ENCODE measurements around the gene EPN3. TPM values are rescaled to one million over a fixed set of nuclear protein-coding genes. Genes with fewer than 3 reads are reported as not detected.

The EPN3 gene
- total RNA-seq, 4 donors from 2014 or later: 30.3 to 110 (median 78.5) TPM

DNA sequence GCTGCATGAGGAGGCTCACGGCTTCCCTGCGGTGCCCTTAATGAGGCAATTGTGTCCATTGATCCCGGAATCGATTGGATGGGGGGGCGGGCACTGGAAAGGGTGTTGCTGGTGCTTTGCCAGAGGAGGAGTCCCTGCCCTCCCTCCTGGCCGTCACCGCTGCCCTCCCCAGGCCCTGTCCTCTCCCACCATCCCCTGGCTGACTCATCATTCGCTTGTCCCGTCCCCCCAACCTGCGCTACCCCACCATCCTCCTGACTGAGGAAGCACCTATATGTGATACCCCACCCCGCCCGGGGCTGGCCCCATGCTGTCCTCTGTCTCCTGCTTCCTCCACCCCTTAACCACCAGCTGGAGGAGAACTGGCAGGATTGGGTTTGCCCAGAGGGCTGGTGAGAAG is 48.8 kb downstream of the EPN3 start:
- TF ChIP-seq, protein P1, sequence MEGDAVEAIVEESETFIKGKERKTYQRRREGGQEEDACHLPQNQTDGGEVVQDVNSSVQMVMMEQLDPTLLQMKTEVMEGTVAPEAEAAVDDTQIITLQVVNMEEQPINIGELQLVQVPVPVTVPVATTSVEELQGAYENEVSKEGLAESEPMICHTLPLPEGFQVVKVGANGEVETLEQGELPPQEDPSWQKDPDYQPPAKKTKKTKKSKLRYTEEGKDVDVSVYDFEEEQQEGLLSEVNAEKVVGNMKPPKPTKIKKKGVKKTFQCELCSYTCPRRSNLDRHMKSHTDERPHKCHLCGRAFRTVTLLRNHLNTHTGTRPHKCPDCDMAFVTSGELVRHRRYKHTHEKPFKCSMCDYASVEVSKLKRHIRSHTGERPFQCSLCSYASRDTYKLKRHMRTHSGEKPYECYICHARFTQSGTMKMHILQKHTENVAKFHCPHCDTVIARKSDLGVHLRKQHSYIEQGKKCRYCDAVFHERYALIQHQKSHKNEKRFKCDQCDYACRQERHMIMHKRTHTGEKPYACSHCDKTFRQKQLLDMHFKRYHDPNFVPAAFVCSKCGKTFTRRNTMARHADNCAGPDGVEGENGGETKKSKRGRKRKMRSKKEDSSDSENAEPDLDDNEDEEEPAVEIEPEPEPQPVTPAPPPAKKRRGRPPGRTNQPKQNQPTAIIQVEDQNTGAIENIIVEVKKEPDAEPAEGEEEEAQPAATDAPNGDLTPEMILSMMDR (IDR thresholded peaks at IDR 0.05): no peak
- TF ChIP-seq POLR2A (IDR thresholded peaks at IDR 0.05): no peak
- TF ChIP-seq POLR2AphosphoS5 (IDR thresholded peaks at IDR 0.05): no peak
- TF ChIP-seq EP300 (IDR thresholded peaks at IDR 0.05): no peak
- no peaks in the 10 kb centered on the region for H3K9me3 ChIP-seq
- no peak for DNase-seq (ENCODE audit: low spot score in 2 of 2)

DNA sequence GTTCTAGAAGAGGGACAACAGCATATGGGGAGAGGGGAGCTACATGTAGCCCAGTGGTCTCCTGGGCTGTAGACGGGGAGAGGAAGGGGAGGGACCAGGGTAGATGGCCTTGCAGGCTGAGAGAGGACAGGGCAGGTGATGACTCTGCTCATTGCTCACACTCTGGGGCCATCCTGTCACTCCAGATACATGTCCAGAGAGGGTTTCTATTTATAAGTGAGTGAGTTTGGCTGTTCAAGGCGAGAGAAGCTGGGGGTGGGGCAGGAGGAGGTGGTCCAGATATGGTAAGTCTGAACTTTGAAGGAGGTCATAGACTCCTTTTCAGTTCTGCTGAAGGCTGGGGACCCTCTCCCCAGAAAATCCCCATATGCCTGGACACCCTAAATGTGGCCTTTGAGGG is 50.2 kb downstream of the EPN3 start:
- TF ChIP-seq POLR2AphosphoS5 (IDR thresholded peaks at IDR 0.05) (no peak), EP300 (IDR thresholded peaks at IDR 0.05) (no peak), POLR2A (IDR thresholded peaks at IDR 0.05) (no peak)
- TF ChIP-seq, protein P1 (IDR thresholded peaks at IDR 0.05): no peak

More for the DNA sequence above, 48.8 kb downstream of the EPN3 start:
- 94% methylated on average over 12 of the region's 12 CpGs for WGBS
- Histone ChIP-seq H3K27me3 (peaks cover 9% of the 10 kb centered on the region), H3K36me3 (no peaks in the 10 kb centered on the region), H3K27ac (no peak overlapping the region), H3K4me1 (no peaks in the 10 kb centered on the region), H3K4me3 (no peak overlapping the region)

DNA sequence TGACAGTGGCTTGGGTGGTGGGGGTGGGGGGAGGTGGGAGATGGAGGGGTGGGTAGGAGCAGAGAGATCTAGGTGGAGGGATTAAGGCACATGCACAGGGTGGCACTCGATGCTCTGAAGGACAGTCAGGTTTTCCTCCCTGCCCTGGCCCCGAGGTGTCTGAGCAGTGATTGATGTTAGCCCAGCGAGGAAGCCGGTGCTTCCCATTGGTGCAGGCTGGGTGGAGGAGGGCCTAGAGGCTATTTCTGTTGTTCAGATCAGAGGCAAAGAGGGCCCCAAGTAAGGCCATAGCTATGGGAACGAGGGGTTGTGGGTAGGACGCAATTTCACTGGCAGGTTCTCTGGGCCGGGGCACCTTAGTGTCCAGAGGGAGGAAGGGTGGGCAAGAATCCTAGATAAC is 51.1 kb downstream of the EPN3 start:
- TF ChIP-seq POLR2A (IDR thresholded peaks at IDR 0.05) (no peak), POLR2AphosphoS5 (IDR thresholded peaks at IDR 0.05) (no peak), EP300 (IDR thresholded peaks at IDR 0.05) (no peak)
- TF ChIP-seq, protein P1 (IDR thresholded peaks at IDR 0.05): no peak
- DNase-seq (ENCODE audit: low spot score in 2 of 2): no peak
- WGBS: 71% methylated on average over 7 of the region's 7 CpGs

More for the DNA sequence above, 50.2 kb downstream of the EPN3 start:
- Histone ChIP-seq H3K4me1 (no peaks in the 10 kb centered on the region), H3K36me3 (no peaks in the 10 kb centered on the region), H3K4me3 (no peak overlapping the region), H3K9me3 (no peaks in the 10 kb centered on the region), H3K27ac (no peak overlapping the region), H3K27me3 (peaks cover 9% of the 10 kb centered on the region)
- 93% methylated on average over 2 of the region's 2 CpGs for WGBS
- DNase-seq (ENCODE audit: low spot score in 2 of 2): no peak

DNA sequence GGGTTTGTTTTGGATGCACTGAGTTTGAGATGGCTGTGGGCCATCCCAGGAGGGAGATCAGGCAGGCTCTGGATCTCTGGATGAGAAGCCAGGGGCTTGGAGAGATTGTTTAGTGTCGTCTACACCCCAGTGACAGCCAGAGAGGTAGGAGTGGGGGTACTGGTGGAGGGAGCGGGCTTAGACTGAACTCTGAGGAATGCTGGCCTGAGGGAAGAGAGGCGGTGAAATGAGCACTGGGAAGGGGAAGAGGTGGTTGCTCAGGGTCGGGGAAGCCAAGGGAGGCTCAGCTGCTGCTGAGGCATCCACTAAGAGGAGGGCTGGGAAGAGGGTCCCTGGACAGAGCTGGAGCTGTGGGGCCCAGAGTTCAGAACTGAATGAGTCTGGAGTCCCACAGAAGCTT is 51.6 kb downstream of the EPN3 start:
- TF ChIP-seq POLR2A (IDR thresholded peaks at IDR 0.05) (no peak), EP300 (IDR thresholded peaks at IDR 0.05) (no peak), POLR2AphosphoS5 (IDR thresholded peaks at IDR 0.05) (no peak)
- TF ChIP-seq, protein P1 (IDR thresholded peaks at IDR 0.05): no peak
- Histone ChIP-seq H3K27ac (no peak overlapping the region), H3K4me1 (peaks cover 4% of the 10 kb centered on the region), H3K4me3 (no peak overlapping the region), H3K9me3 (no peaks in the 10 kb centered on the region), H3K36me3 (no peaks in the 10 kb centered on the region), H3K27me3 (peaks cover 9% of the 10 kb centered on the region)
- DNase-seq (ENCODE audit: low spot score in 2 of 2): no peak
- 76% methylated on average over 4 of the region's 4 CpGs for WGBS

More for the DNA sequence above, 51.1 kb downstream of the EPN3 start:
- H3K4me3 ChIP-seq: no peak overlapping the region
- no peaks in the 10 kb centered on the region for H3K9me3 ChIP-seq
- H3K27ac ChIP-seq: no peak overlapping the region
- H3K4me1 ChIP-seq: peaks cover under 1% of the 10 kb centered on the region
- H3K27me3 ChIP-seq: peaks cover 9% of the 10 kb centered on the region
- H3K36me3 ChIP-seq: no peaks in the 10 kb centered on the region

DNA sequence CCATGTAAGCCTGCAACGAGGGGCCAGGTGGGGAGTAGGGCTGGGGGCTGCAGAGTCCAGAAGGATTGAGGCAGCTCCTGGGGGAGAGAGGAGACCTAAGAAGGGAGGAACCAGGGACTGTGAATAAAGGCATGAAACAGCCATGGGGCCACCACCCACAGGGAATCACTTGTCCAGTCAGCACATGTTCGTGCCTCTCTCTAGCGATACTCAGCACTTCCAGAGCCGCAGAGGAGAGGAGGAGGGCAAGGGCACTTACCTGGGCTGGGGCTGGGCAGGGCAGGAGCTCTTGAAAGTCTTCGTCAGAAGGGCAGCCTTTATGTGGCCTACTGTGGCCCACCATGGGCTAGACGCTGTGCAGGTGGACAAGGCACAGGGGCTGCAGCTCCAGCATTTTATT is 52.2 kb downstream of the EPN3 start:
- Histone ChIP-seq H3K4me1 (peaks cover 10% of the 10 kb centered on the region), H3K27ac (no peak overlapping the region), H3K36me3 (no peaks in the 10 kb centered on the region), H3K27me3 (peaks cover 9% of the 10 kb centered on the region), H3K9me3 (no peaks in the 10 kb centered on the region), H3K4me3 (no peak overlapping the region)
- TF ChIP-seq POLR2AphosphoS5 (IDR thresholded peaks at IDR 0.05) (no peak), POLR2A (IDR thresholded peaks at IDR 0.05) (no peak)
- TF ChIP-seq, protein P1 (IDR thresholded peaks at IDR 0.05): no peak
- no peak for DNase-seq (ENCODE audit: low spot score in 2 of 2)
- WGBS: 76% methylated on average over 5 of the region's 6 CpGs

All from suprapubic skin (tissue), 4 donors.